ENCODE results near the gene HORMAD2. TPM values are rescaled to one million over a fixed set of nuclear protein-coding genes. Genes with fewer than 3 reads are reported as not detected.

HORMAD2 gene
- total RNA-seq, 1 experiment from 2014 or later: not detected

DNA sequence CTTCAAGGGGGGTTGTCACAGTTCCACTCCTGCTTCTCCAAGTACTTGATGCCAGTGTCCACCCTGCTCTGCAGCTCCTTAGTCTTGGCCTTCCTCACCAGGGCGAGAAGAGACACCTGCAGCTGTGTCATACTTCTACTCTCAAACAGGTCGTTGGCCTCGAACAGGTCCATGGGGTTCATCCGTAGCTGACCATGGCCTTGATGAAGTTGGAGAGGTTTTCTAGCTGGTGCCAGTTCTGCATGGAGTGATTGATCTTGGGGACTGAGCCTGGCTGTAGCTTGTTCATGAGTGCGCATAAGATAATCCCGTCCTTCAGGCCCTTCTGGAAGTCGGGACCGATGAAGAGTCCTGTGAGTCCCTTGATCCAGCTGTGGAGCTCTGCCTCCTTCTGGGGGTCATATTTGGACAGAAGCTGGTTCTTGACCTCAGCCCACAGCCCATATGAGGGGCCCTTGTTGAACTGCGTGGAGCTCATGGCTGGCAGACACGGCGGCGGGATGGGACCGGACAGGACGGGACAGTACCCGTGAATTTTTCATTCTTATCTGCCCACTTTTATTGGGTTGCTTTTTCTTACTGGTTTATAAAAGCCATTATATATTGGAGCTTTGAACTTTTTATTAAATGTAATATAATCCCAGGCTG is 33.4 kb upstream of the HORMAD2 start:
- no TSS peak for BruUV-seq (replicated peaks)
- H3K36me3 ChIP-seq (ENCODE audit: insufficient read depth, low read length, poor library complexity, severe bottlenecking): no peaks in the 10 kb centered on the region
- DNase-seq (ENCODE audit: low spot score): no peak

DNA sequence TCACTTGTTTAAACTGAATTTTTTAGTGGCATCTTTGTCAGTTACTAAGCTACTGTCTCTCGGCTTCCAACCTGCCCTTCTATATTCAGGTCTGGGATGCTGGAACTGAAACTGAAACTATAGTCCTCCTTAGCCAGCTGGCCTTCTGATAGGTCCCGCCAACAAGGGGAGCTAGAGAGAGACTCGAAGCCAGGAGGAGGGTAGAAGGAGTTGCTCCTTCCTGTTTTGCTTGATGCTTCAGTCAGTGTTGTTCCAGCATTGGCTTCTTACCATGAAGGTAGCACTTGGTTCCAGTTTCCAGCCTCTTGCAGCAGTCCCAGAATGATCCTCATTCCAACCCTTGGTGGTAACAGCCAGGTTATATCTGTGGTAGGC is 32.9 kb upstream of the HORMAD2 start:
- H3K4me3 ChIP-seq (ENCODE audit: low read depth, low read length, poor library complexity, severe bottlenecking): no peak overlapping the region
- H3K9me3 ChIP-seq (ENCODE audit: low read depth, low read length, poor library complexity, severe bottlenecking): no peaks in the 10 kb centered on the region
- ChIA-PET CTCF (no interaction called here), POLR2A (ENCODE audit: low non-redundant PET) (no interaction called here)
- TF ChIP-seq EZH2 (IDR thresholded peaks at IDR 0.05; ENCODE audit: borderline replicate concordance, low read depth, low read length, poor library complexity, severe bottlenecking): no peak
- TF ChIP-seq, protein P1, sequence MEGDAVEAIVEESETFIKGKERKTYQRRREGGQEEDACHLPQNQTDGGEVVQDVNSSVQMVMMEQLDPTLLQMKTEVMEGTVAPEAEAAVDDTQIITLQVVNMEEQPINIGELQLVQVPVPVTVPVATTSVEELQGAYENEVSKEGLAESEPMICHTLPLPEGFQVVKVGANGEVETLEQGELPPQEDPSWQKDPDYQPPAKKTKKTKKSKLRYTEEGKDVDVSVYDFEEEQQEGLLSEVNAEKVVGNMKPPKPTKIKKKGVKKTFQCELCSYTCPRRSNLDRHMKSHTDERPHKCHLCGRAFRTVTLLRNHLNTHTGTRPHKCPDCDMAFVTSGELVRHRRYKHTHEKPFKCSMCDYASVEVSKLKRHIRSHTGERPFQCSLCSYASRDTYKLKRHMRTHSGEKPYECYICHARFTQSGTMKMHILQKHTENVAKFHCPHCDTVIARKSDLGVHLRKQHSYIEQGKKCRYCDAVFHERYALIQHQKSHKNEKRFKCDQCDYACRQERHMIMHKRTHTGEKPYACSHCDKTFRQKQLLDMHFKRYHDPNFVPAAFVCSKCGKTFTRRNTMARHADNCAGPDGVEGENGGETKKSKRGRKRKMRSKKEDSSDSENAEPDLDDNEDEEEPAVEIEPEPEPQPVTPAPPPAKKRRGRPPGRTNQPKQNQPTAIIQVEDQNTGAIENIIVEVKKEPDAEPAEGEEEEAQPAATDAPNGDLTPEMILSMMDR (conservative IDR thresholded peaks at IDR 0.05; ENCODE audit: low read depth, low read length): no peak
- no peaks in the 10 kb centered on the region for H3K27me3 ChIP-seq (replicated peaks; ENCODE audit: insufficient read depth, low read depth, low read length, poor library complexity)
- no TSS peak for BruUV-seq (replicated peaks)
- no peaks in the 10 kb centered on the region for H3K36me3 ChIP-seq (ENCODE audit: insufficient read depth, low read length, poor library complexity, severe bottlenecking)
- H3K4me1 ChIP-seq (ENCODE audit: insufficient read depth, low read length, poor library complexity, severe bottlenecking): peaks cover 31% of the 10 kb centered on the region
- intact Hi-C loops (cut with micrococcal nuclease; ENCODE audit: unreplicated experiment): no loop called here
- DNase-seq (ENCODE audit: low spot score): peak; percentile 18
- no peak overlapping the region for H3K27ac ChIP-seq (ENCODE audit: low read depth, low read length, poor library complexity, severe bottlenecking)

More for the DNA sequence above, 33.4 kb upstream of the HORMAD2 start:
- Histone ChIP-seq H3K4me1 (ENCODE audit: insufficient read depth, low read length, poor library complexity, severe bottlenecking) (peaks cover 32% of the 10 kb centered on the region), H3K27ac (ENCODE audit: low read depth, low read length, poor library complexity, severe bottlenecking) (no peak overlapping the region), H3K9me3 (ENCODE audit: low read depth, low read length, poor library complexity, severe bottlenecking) (no peaks in the 10 kb centered on the region), H3K27me3 (replicated peaks; ENCODE audit: insufficient read depth, low read depth, low read length, poor library complexity) (no peaks in the 10 kb centered on the region), H3K4me3 (ENCODE audit: low read depth, low read length, poor library complexity, severe bottlenecking) (no peak overlapping the region)
- ChIA-PET POLR2A (ENCODE audit: low non-redundant PET) (no interaction called here), CTCF (no interaction called here)
- TF ChIP-seq, protein P1 (conservative IDR thresholded peaks at IDR 0.05; ENCODE audit: low read depth, low read length): no peak
- no peak for TF ChIP-seq EZH2 (IDR thresholded peaks at IDR 0.05; ENCODE audit: borderline replicate concordance, low read depth, low read length, poor library complexity, severe bottlenecking)
- intact Hi-C loops (cut with micrococcal nuclease; ENCODE audit: unreplicated experiment): no loop called here

DNA sequence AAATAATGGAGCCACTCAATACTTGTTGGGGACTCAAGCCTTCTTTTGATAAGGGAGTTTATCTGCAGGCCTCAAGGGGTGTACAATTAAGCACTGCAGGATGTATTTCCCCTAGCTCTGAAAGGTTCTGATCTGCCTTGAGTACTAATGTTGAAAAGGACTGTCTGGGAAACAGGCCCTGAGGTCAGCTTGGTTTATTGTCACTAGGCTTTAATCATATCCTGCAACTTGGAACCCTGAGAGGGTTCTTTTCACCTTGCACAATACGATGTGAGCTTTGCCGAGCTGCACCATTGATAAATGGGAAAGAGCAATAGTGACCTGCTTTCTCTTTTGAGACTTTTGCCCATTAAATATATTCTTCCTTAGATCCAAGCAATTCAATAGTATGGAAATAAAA is 31.6 kb upstream of the HORMAD2 start:
- Histone ChIP-seq H3K36me3 (ENCODE audit: insufficient read depth, low read length, poor library complexity, severe bottlenecking) (no peaks in the 10 kb centered on the region), H3K9me3 (ENCODE audit: low read depth, low read length, poor library complexity, severe bottlenecking) (no peaks in the 10 kb centered on the region), H3K4me1 (ENCODE audit: insufficient read depth, low read length, poor library complexity, severe bottlenecking) (peaks cover 18% of the 10 kb centered on the region), H3K4me3 (ENCODE audit: low read depth, low read length, poor library complexity, severe bottlenecking) (no peak overlapping the region), H3K27ac (ENCODE audit: low read depth, low read length, poor library complexity, severe bottlenecking) (no peak overlapping the region), H3K27me3 (replicated peaks; ENCODE audit: insufficient read depth, low read depth, low read length, poor library complexity) (no peaks in the 10 kb centered on the region)
- CTCF ChIA-PET: no interaction called here
- no peak for DNase-seq (ENCODE audit: low spot score)
- intact Hi-C loops (cut with micrococcal nuclease; ENCODE audit: unreplicated experiment): no loop called here
- no TSS peak for BruUV-seq (replicated peaks)
- TF ChIP-seq, protein P1 (conservative IDR thresholded peaks at IDR 0.05; ENCODE audit: low read depth, low read length): no peak
- TF ChIP-seq EZH2 (IDR thresholded peaks at IDR 0.05; ENCODE audit: borderline replicate concordance, low read depth, low read length, poor library complexity, severe bottlenecking): no peak
- POLR2A ChIA-PET (ENCODE audit: low non-redundant PET): no interaction called here
